ENCODE data around the gene UBL7. TPM values are rescaled to one million over a fixed set of nuclear protein-coding genes. Genes with fewer than 3 reads are reported as not detected.

Gene UBL7
- total RNA-seq, 1 donor = 42.7 TPM

- no peak overlapping the region for H3K4me3 ChIP-seq (ENCODE audit: low read depth, low read length)
- TF ChIP-seq CTCF (IDR thresholded peaks at IDR 0.05; ENCODE audit: insufficient read depth, low read depth, low read length) = no peak
- DNase-seq (ENCODE audit: low read depth) = no peak
Measured at GRCh38 chr15:74431116-74431515, 29.8 kb downstream of the UBL7 start.

GRCh38 chr15:74430510-74430951 is 30.4 kb downstream of the UBL7 start:
- DNase-seq (ENCODE audit: low read depth) = no peak
- H3K4me3 ChIP-seq (ENCODE audit: low read depth, low read length) = no peak overlapping the region

GRCh38 chr15:74429781-74430400 is 31.1 kb downstream of the UBL7 start:
- DNase-seq (ENCODE audit: low read depth) = no peak
- TF ChIP-seq CTCF (IDR thresholded peaks at IDR 0.05; ENCODE audit: insufficient read depth, low read depth, low read length) = no peak
- no peak overlapping the region for H3K4me3 ChIP-seq (ENCODE audit: low read depth, low read length)

More at GRCh38 chr15:74430510-74430951, 30.4 kb downstream of the UBL7 start:
- no peak for TF ChIP-seq CTCF (IDR thresholded peaks at IDR 0.05; ENCODE audit: insufficient read depth, low read depth, low read length)

GRCh38 chr15:74428970-74429780 is 31.8 kb downstream of the UBL7 start:
- TF ChIP-seq CTCF (IDR thresholded peaks at IDR 0.05; ENCODE audit: insufficient read depth, low read depth, low read length) = no peak
- no peak overlapping the region for H3K4me3 ChIP-seq (ENCODE audit: low read depth, low read length)

GRCh38 chr15:74428442-74428787 is 32.5 kb downstream of the UBL7 start:
- DNase-seq (ENCODE audit: low read depth) = no peak
- no peak overlapping the region for H3K4me3 ChIP-seq (ENCODE audit: low read depth, low read length)
- TF ChIP-seq CTCF (IDR thresholded peaks at IDR 0.05; ENCODE audit: insufficient read depth, low read depth, low read length) = no peak

More at GRCh38 chr15:74428970-74429780, 31.8 kb downstream of the UBL7 start:
- DNase-seq (ENCODE audit: low read depth) = no peak

GRCh38 chr15:74427607-74428441 is 33.1 kb downstream of the UBL7 start:
- H3K4me3 ChIP-seq (ENCODE audit: low read depth, low read length) = no peak overlapping the region

More at GRCh38 chr15:74427607-74428441, 33.1 kb downstream of the UBL7 start:
- DNase-seq (ENCODE audit: low read depth) = no peak
- TF ChIP-seq CTCF (IDR thresholded peaks at IDR 0.05; ENCODE audit: insufficient read depth, low read depth, low read length) = no peak

All from fibroblast of villous mesenchyme (primary cell).